Chondrocyte (in vitro differentiated cells): ENCODE measurements around the gene CXCL9. TPM values are rescaled to one million over a fixed set of nuclear protein-coding genes. Genes with fewer than 3 reads are reported as not detected.
A peak's percentile ranks its signal among the peaks of the same experiment; 100 is the strongest.

Experiments used
- DNase-seq: peaks from one replicate; pipeline ENCODE4 v3.0.0; 2021; ENCODE audit warnings: mixed read lengths, low spot score
- H3K27ac Mint-ChIP-seq: one replicate; pipeline ENCODE4 v1.8.0; 2021; ENCODE audit warnings: mild to moderate bottlenecking, moderate library complexity, mixed read lengths; ENCODE audit not compliant: unreplicated experiment
- H3K27me3 Mint-ChIP-seq: 2 replicates; pipeline ENCODE4 v1.8.0; 2021; ENCODE audit warnings: low read depth, mixed read lengths
- H3K36me3 Mint-ChIP-seq: 2 replicates; pipeline ENCODE4 v1.8.0; 2021; ENCODE audit warnings: low read depth, mixed read lengths
- H3K4me1 Mint-ChIP-seq: 2 replicates; pipeline ENCODE4 v1.8.0; 2021; ENCODE audit warnings: low read depth, mild to moderate bottlenecking, mixed read lengths
- H3K4me3 Mint-ChIP-seq: one replicate; pipeline ENCODE4 v1.8.0; 2021; ENCODE audit warnings: mild to moderate bottlenecking, moderate library complexity, mixed read lengths; ENCODE audit not compliant: unreplicated experiment
- H3K9me3 Mint-ChIP-seq: 2 replicates; pipeline ENCODE4 v1.8.0; 2021; ENCODE audit warnings: low read depth, mixed read lengths
- total RNA-seq: library from RNA; stranded (reverse); gene quantifications from 3 replicates; pipeline ENCODE4 v1.2.1, GENCODE V29; 2021
- TF ChIP-seq, protein P1 (sequence below): fragments of 200-600 bp; sonication (generic); IDR thresholded peaks from 2 replicates; pipeline ENCODE4 v1.5.0; 2021; ENCODE audit warnings: antibody characterized with exemption, mild to moderate bottlenecking, moderate library complexity

The CXCL9 gene
- total RNA-seq, 1 donor from 2014 or later, result not detected

DNA sequence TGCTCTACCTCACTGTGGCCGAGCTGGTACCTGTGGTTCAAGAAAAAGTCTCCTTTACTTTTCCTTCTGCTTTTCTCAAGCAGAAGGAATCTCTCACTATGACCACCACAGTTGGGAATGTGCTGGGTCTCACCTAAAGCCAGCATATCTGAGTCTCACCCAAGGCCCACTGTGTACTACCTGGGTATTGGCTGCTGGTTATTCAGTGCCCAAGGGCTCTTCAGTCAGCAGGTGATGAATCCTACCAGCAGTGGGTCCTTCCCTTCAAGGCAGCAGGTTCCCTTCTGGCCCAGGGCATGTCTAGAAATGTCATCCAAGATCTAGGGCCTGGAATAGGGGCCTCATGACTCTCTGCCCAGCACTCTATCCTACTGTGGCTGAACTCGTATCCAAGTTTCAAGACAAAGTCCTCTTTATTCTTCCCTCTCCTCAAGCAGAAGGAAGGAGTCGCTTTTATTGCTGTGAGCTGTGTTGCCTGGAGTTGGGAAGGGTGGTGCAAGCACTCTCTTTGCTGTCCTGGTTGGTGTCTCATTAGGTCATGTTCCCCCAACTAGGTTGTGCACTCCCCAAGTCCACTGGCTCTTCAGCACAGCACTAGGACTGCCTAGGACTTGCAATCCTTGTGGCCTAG is 9.9 kb upstream of the CXCL9 start:
- Mint-ChIP-seq H3K4me1 (peaks cover 4% of the 10 kb centered on the region), H3K9me3 (no peaks in the 10 kb centered on the region), H3K27me3 (peaks cover 10% of the 10 kb centered on the region), H3K4me3 (no peak overlapping the region), H3K27ac (no peak overlapping the region), H3K36me3 (no peaks in the 10 kb centered on the region)
- no peak for DNase-seq
- TF ChIP-seq, protein P1, sequence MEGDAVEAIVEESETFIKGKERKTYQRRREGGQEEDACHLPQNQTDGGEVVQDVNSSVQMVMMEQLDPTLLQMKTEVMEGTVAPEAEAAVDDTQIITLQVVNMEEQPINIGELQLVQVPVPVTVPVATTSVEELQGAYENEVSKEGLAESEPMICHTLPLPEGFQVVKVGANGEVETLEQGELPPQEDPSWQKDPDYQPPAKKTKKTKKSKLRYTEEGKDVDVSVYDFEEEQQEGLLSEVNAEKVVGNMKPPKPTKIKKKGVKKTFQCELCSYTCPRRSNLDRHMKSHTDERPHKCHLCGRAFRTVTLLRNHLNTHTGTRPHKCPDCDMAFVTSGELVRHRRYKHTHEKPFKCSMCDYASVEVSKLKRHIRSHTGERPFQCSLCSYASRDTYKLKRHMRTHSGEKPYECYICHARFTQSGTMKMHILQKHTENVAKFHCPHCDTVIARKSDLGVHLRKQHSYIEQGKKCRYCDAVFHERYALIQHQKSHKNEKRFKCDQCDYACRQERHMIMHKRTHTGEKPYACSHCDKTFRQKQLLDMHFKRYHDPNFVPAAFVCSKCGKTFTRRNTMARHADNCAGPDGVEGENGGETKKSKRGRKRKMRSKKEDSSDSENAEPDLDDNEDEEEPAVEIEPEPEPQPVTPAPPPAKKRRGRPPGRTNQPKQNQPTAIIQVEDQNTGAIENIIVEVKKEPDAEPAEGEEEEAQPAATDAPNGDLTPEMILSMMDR, result no peak

DNA sequence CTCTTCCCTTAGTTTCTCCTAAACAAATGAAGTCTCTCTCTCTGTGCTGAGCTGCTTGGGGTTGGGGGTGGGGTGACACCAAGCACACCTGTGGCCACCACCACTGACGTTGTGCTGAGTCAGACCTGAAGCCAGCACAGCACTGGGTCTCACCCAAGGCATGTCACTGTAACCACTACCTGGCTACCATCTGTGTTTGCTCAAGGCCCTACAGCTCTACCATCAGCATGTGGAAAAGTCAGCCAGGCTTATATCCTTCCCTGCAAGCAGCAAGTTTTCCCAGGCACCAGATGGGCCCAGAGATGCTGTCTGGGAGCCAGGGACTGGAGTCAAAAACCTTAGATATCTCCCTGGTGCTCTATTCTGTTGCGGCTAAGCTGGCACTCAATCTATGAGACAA is 9.1 kb upstream of the CXCL9 start:
- no peak for DNase-seq
- Mint-ChIP-seq H3K4me1 (peaks cover 12% of the 10 kb centered on the region), H3K9me3 (no peaks in the 10 kb centered on the region), H3K4me3 (no peak overlapping the region), H3K36me3 (no peaks in the 10 kb centered on the region), H3K27me3 (peaks cover 6% of the 10 kb centered on the region), H3K27ac (no peak overlapping the region)
- TF ChIP-seq, protein P1, result no peak

DNA sequence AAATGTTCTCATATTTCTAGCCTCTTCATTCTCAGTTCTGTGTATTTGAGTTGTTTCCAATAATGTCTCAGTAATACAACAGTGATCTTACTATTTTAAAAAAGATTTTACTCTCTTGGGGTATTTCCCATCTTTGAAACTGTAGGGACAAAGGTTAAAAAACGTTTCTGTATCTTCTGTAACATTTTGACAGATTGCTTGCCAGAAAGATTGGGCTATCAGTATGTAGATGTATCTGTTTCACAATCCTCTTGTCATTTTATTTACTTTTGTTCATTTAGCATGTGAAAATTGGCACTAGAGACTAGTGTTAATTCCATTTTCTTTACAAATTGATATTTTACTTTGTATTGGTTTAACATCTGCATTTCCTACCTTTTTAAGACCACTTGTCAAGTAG is 6.2 kb upstream of the CXCL9 start:
- TF ChIP-seq, protein P1, result no peak
- Mint-ChIP-seq H3K9me3 (no peaks in the 10 kb centered on the region), H3K36me3 (no peaks in the 10 kb centered on the region)

DNA sequence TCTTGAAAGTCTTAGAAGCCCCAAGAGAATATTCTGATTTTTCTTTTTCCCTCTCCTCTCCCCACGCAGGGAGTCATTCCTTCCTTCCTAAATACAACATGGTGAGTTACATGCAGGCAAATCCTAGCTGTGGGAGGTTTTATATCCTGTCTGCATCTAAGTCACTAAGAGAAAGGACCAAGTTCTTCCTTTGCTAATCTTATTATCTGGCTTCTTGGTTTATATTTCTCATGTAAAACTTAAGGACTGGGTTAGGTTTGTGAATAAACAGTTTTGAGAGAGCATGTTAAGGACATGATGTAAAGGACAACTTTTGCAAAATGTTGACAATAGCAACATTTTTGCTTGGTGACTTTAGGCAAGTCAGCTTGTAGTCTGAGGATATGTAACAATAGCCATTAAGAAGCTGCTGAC is 5.1 kb upstream of the CXCL9 start:
- peaks cover 14% of the 10 kb centered on the region for H3K4me1 Mint-ChIP-seq
- H3K27me3 Mint-ChIP-seq, result peaks cover 8% of the 10 kb centered on the region
- no peak overlapping the region for H3K4me3 Mint-ChIP-seq
- no peaks in the 10 kb centered on the region for H3K9me3 Mint-ChIP-seq
- H3K27ac Mint-ChIP-seq, result peak overlapping the region; percentile 79
- no peaks in the 10 kb centered on the region for H3K36me3 Mint-ChIP-seq
- TF ChIP-seq, protein P1, result no peak
- no peak for DNase-seq

More for the DNA sequence above, 6.2 kb upstream of the CXCL9 start:
- Mint-ChIP-seq H3K27me3 (peaks cover 3% of the 10 kb centered on the region), H3K4me3 (no peak overlapping the region), H3K4me1 (peaks cover 14% of the 10 kb centered on the region), H3K27ac (no peak overlapping the region)
- no peak for DNase-seq

DNA sequence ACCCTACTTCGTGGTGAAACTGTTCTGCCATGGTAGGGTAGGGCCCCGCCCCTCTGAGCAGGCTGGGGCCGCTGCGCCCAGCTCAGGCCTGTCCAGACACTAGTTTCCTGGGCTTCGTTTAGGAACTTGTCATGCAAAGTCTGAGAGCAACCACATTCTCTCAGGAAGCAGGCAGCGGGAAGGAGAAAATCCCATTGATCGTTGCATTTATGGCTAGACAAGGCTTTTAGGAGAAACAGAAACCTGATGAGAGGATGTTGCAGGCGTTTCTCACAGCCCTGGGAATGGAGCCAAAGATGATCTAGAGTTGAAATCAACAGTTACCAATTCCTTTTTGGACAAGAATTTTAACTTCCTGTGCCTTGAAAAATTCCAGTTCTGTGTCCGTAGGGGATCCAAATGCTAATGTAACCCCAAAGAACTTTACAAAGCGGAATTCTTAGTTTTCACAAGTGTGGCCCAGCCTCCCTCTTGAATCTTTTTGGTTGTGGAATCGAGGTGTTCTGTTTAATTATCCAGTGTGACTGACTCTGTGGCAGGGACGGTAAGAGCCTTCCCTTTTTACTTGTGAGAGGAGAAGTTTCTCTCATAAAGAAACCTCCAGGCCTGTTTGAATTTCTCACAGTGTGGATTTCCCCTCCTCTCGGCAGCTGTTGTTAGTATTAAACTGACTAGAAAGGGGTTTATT is 4.5 kb upstream of the CXCL9 start:
- DNase-seq, result no peak
- TF ChIP-seq, protein P1, result no peak
- Mint-ChIP-seq H3K27ac (peak overlapping the region; percentile 79), H3K36me3 (no peaks in the 10 kb centered on the region), H3K27me3 (peaks cover 11% of the 10 kb centered on the region), H3K4me3 (no peak overlapping the region), H3K4me1 (peaks cover 14% of the 10 kb centered on the region), H3K9me3 (no peaks in the 10 kb centered on the region)
